Measurements from ENCODE around the gene DICER1.

DICER1 gene

DNA sequence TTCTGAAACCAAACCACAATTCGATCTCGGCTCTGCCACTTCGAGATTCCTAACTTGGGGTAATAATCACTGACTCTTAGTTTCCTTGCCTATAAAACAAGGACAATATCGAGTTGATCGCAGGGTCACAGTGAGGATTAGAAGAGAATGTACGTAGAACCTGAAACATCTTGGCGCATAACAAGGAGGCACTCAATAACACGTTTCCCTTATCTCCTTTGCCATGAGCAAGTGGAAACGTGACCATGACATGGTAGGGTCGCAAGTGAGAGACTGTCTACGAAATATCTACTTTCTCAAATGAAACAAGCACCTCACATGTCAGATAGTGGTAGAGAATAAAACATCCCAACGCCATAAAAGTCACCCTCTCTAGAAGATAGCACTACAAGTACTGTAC is 2.3 kb downstream of the DICER1 start:
- H3K9me3 ChIP-seq (ENCODE audit: low read length), result no peaks in the 10 kb centered on the region
- peaks cover 17% of the 10 kb centered on the region for H3K4me1 ChIP-seq (ENCODE audit: insufficient read depth, low read length)
- H3K27me3 ChIP-seq (ENCODE audit: insufficient read depth, low read length), result no peaks in the 10 kb centered on the region
- no peak overlapping the region for H2AFZ ChIP-seq (ENCODE audit: low read depth, low read length)
- H3K36me3 ChIP-seq (ENCODE audit: insufficient read depth, low read length), result no peaks in the 10 kb centered on the region
- H3K4me3 ChIP-seq (ENCODE audit: low read length), result peak overlapping the region; percentile 65

DNA sequence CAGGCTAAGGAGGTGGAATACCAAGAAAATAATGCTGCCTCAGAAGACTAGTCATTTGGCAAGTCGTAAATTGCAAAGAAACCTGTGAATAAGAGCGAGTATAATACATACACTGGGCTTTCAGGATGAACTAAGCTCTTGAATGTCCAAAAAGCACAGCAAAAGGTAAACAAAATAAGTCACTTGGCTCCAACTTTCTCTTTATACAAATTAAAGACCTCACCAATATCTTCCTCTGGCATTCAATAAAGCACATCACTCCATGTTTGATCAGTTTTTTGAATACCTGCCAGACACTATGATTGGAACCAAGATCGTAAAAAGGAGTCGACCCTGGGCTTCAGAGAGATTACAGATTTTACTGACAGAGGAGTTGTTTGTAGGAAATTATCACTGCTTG is 3.5 kb downstream of the DICER1 start:
- no peaks in the 10 kb centered on the region for H3K27me3 ChIP-seq (ENCODE audit: insufficient read depth, low read length)
- no peaks in the 10 kb centered on the region for H3K9me3 ChIP-seq (ENCODE audit: low read length)
- H3K36me3 ChIP-seq (ENCODE audit: insufficient read depth, low read length), result no peaks in the 10 kb centered on the region
- H3K4me3 ChIP-seq (ENCODE audit: low read length), result no peak overlapping the region
- peaks cover 17% of the 10 kb centered on the region for H3K4me1 ChIP-seq (ENCODE audit: insufficient read depth, low read length)
- no peak overlapping the region for H2AFZ ChIP-seq (ENCODE audit: low read depth, low read length)

DNA sequence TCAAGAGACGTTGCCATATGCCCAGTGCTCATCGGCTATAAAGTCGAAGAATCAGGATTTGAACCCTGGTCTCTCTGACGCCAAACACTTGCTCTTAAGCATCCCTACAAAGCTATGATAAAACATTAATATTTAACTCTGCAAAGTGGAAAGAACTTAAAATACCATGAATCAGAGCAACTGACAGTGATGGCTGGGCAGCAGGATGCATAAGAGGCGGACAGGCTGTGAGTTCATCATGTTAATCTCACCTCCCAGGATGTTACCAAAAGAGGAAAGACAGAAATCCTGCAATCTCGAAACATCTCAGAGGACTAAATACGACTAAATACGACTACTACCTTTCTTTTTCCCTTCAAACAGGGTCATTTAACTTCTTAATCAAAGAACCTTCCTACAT is 5.8 kb downstream of the DICER1 start:
- Histone ChIP-seq H3K4me3 (ENCODE audit: low read length) (no peak overlapping the region), H3K4me1 (ENCODE audit: insufficient read depth, low read length) (peaks cover 15% of the 10 kb centered on the region), H3K36me3 (ENCODE audit: insufficient read depth, low read length) (no peaks in the 10 kb centered on the region), H3K27me3 (ENCODE audit: insufficient read depth, low read length) (no peaks in the 10 kb centered on the region), H2AFZ (ENCODE audit: low read depth, low read length) (no peak overlapping the region), H3K9me3 (ENCODE audit: low read length) (peaks cover under 1% of the 10 kb centered on the region)

DNA sequence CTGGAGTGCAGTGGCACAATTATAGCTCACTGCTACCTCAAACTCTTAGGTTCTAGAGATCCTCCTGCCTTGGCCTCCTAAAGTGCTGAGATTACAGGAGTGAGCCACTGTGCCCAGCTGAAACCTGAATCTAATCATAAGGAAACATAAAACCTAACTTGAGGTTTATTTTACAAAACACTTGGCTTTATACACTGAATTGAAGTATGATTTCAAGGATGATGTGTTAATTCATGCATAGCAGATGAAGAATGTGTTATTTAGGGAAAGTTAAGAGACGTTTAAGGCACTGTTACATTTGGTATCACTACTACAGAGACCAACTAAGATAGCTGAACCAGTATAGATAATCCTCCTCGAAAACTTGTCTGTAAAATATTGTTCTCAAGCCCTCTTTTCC is 6.4 kb downstream of the DICER1 start:
- no peak overlapping the region for H3K4me3 ChIP-seq (ENCODE audit: low read length)
- no peaks in the 10 kb centered on the region for H3K27me3 ChIP-seq (ENCODE audit: insufficient read depth, low read length)
- no peak overlapping the region for H2AFZ ChIP-seq (ENCODE audit: low read depth, low read length)
- peaks cover 10% of the 10 kb centered on the region for H3K4me1 ChIP-seq (ENCODE audit: insufficient read depth, low read length)
- H3K9me3 ChIP-seq (ENCODE audit: low read length), result peaks cover 4% of the 10 kb centered on the region
- no peaks in the 10 kb centered on the region for H3K36me3 ChIP-seq (ENCODE audit: insufficient read depth, low read length)

DNA sequence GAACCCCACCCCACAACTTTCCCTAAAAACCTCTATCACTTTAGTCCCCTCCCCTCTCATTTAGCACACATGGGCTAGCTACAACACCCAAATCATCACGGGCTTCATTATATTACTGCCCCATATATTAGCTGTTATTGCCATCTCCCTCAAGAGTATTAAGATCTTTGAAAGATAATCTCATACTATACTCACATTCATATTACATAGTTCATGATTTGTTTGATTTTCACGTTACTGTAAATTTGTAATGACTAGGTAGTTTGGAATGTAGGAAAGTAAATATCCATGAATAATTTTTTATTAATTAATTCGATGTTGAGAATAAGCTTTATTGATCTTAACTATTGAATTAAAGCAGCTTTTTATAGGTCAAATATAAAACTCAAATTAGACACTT is 7.9 kb downstream of the DICER1 start:
- H3K9me3 ChIP-seq (ENCODE audit: low read length), result peaks cover 6% of the 10 kb centered on the region
- H3K4me3 ChIP-seq (ENCODE audit: low read length), result no peak overlapping the region
- H3K27me3 ChIP-seq (ENCODE audit: insufficient read depth, low read length), result no peaks in the 10 kb centered on the region
- no peak overlapping the region for H2AFZ ChIP-seq (ENCODE audit: low read depth, low read length)
- no peaks in the 10 kb centered on the region for H3K36me3 ChIP-seq (ENCODE audit: insufficient read depth, low read length)
- no peaks in the 10 kb centered on the region for H3K4me1 ChIP-seq (ENCODE audit: insufficient read depth, low read length)

DNA sequence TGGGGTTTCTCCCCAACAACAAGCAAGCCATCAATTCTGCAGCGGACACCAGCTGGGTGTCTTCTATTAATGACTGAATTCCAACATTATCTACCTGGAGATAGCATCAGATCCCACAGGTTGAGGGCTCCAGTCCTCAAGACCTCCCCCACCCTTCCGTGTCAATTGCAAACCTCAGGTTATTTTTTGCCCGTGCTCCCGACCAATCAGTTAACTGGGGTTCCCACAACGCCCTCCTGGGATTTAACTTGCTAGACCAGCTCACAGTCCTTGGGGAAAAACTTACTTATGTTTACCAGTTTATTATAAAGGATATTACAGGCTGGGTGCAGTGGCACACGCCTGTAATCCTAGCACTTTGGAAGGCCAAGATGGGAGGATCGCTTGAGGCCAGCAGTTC is 9.7 kb downstream of the DICER1 start:
- Histone ChIP-seq H3K27me3 (ENCODE audit: insufficient read depth, low read length) (no peaks in the 10 kb centered on the region), H3K4me3 (ENCODE audit: low read length) (no peak overlapping the region), H3K36me3 (ENCODE audit: insufficient read depth, low read length) (no peaks in the 10 kb centered on the region), H3K4me1 (ENCODE audit: insufficient read depth, low read length) (no peaks in the 10 kb centered on the region), H2AFZ (ENCODE audit: low read depth, low read length) (no peak overlapping the region), H3K9me3 (ENCODE audit: low read length) (peaks cover 6% of the 10 kb centered on the region)

DNA sequence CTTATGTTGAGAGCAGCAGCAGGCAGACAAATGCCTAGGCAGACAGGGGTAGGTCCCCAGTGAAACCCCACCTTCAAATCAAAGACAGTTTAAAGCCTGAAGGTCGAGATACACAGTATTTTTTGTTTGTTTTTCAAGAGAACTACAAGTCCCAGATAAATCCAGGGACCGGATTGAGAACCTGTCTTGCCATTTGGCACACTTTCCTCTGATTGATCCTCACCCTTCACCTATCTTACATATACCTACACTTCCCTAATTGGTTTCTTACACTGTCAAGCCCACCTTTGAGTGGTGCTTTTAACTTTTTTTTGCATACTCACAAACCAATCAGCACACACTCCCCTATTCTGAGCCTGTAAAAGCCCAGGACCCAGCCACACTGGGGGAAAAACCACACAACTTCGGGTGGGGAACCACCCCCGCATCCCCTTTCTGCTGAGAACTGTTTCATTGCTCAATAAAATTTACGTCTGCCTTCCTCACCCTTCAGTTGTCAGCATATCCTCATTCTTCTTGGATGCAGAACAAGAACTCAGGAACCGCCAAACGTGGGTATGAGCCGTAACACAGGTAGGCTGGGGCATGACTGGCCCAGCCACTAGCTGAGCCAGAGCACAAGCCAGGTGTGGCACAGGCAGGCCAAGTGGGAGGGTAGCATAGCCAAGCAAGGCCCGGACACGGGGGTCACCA is 11.1 kb downstream of the DICER1 start:
- H3K4me1 ChIP-seq (ENCODE audit: insufficient read depth, low read length), result no peaks in the 10 kb centered on the region

DNA sequence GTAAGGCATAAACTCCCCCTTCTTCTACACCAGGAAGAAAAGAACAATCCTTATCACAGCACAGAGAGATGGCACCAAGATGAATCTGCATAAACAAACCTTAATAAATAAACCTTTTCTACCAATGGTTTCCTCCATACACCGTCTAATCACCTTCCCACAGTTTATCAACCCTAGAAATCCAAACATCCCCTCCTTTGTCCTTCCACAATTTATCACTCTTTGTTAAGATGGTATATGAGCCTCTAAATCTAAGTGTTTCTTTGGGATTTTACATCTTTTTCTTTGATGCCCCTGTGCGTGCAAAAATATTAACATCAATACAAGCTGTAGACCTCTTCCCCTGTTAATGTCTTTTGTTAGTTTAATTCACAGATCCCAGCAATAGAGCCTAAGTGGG is 12.5 kb downstream of the DICER1 start:
- Histone ChIP-seq H3K4me1 (ENCODE audit: insufficient read depth, low read length) (peaks cover 3% of the 10 kb centered on the region), H3K27me3 (ENCODE audit: insufficient read depth, low read length) (no peaks in the 10 kb centered on the region), H3K4me3 (ENCODE audit: low read length) (no peak overlapping the region), H3K9me3 (ENCODE audit: low read length) (peaks cover 6% of the 10 kb centered on the region), H2AFZ (ENCODE audit: low read depth, low read length) (no peak overlapping the region), H3K36me3 (ENCODE audit: insufficient read depth, low read length) (peaks cover 4% of the 10 kb centered on the region)

More for the DNA sequence above, 11.1 kb downstream of the DICER1 start:
- Histone ChIP-seq H3K27me3 (ENCODE audit: insufficient read depth, low read length) (no peaks in the 10 kb centered on the region), H3K9me3 (ENCODE audit: low read length) (peaks cover 6% of the 10 kb centered on the region), H3K36me3 (ENCODE audit: insufficient read depth, low read length) (no peaks in the 10 kb centered on the region), H3K4me3 (ENCODE audit: low read length) (no peak overlapping the region), H2AFZ (ENCODE audit: low read depth, low read length) (no peak overlapping the region)

DNA sequence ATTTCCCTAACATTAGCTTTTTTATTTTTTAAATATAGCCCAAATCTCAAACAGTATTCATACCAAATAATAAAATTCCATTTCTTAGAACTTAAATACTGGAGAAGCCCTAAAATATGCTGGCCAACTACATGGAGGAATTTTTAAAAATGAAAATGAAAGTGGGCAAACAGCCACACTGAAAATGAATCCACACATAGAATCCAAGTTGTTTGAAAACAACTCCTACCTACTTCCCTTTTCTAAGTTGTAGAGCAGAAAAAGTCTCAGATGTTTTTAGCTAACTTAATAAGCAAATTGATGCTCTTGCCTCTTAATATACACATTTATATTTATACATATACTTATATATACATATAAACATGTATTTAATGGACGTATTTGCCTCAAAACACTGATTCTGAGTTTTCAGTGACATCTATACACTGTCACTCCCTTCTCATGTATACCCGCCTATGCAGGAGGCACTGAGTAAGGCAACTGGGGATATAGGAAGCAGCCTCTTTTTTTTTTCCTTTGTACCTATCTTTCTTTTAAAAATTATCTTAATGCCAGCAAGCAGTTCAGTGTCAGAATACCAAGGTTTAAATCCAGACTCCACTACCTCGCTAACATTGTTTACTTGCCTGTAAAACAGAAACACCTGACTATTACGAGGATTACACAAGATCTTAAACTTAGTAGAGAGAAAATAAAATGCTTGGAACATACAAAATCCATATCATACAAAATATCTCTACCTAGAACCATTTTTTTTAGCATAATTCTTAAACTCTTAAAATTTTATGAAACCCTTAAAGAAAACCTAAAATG is 13.3 kb downstream of the DICER1 start:
- Histone ChIP-seq H3K4me3 (ENCODE audit: low read length) (no peak overlapping the region), H2AFZ (ENCODE audit: low read depth, low read length) (no peak overlapping the region), H3K9me3 (ENCODE audit: low read length) (peaks cover 6% of the 10 kb centered on the region), H3K27me3 (ENCODE audit: insufficient read depth, low read length) (no peaks in the 10 kb centered on the region), H3K4me1 (ENCODE audit: insufficient read depth, low read length) (peaks cover 8% of the 10 kb centered on the region), H3K36me3 (ENCODE audit: insufficient read depth, low read length) (peaks cover 4% of the 10 kb centered on the region)

DNA sequence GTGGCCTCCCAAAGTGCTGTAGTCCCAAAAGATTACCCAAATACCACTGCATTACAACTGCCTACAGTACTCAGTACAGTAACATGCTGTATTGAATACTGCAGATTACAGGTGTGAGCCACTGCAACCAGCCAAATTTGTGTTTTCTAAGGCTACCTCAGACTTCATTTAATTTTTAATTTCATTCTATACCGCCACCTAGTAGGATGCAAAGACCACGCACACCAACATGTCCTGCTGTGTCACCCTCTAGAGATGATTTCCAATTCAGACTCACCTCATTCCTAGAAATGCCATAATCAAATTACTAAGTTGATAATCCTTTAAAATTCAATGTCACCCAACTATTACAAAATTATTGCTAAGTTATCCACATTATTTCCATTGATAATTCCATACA is 15.1 kb downstream of the DICER1 start:
- H3K4me3 ChIP-seq (ENCODE audit: low read length), result no peak overlapping the region
- peaks cover 6% of the 10 kb centered on the region for H3K9me3 ChIP-seq (ENCODE audit: low read length)
- peaks cover 4% of the 10 kb centered on the region for H3K36me3 ChIP-seq (ENCODE audit: insufficient read depth, low read length)
- H3K4me1 ChIP-seq (ENCODE audit: insufficient read depth, low read length), result peaks cover 22% of the 10 kb centered on the region
- H2AFZ ChIP-seq (ENCODE audit: low read depth, low read length), result no peak overlapping the region
- no peaks in the 10 kb centered on the region for H3K27me3 ChIP-seq (ENCODE audit: insufficient read depth, low read length)

DNA sequence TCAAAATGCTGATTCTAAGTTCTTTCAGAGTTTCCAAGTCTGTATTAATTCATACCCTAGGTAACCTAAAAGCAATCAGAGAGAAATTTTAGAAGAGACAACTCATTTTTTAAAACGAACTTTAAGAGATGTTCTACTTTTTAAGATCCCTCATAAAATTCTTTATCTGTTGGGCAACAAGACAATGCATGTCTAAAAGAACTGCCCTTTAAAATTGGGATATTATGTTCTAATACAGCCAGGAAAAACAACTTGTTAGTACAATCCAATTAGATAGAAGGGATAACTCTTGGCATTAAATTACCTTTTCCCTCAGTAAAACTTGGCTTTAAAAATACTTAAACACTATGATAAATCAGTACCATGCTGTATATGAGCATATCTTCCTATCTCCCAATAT is 15.6 kb downstream of the DICER1 start:
- peaks cover 4% of the 10 kb centered on the region for H3K36me3 ChIP-seq (ENCODE audit: insufficient read depth, low read length)
- H3K9me3 ChIP-seq (ENCODE audit: low read length), result peaks cover 6% of the 10 kb centered on the region
- H2AFZ ChIP-seq (ENCODE audit: low read depth, low read length), result no peak overlapping the region
- H3K4me3 ChIP-seq (ENCODE audit: low read length), result no peak overlapping the region
- no peaks in the 10 kb centered on the region for H3K27me3 ChIP-seq (ENCODE audit: insufficient read depth, low read length)
- H3K4me1 ChIP-seq (ENCODE audit: insufficient read depth, low read length), result peaks cover 22% of the 10 kb centered on the region

DNA sequence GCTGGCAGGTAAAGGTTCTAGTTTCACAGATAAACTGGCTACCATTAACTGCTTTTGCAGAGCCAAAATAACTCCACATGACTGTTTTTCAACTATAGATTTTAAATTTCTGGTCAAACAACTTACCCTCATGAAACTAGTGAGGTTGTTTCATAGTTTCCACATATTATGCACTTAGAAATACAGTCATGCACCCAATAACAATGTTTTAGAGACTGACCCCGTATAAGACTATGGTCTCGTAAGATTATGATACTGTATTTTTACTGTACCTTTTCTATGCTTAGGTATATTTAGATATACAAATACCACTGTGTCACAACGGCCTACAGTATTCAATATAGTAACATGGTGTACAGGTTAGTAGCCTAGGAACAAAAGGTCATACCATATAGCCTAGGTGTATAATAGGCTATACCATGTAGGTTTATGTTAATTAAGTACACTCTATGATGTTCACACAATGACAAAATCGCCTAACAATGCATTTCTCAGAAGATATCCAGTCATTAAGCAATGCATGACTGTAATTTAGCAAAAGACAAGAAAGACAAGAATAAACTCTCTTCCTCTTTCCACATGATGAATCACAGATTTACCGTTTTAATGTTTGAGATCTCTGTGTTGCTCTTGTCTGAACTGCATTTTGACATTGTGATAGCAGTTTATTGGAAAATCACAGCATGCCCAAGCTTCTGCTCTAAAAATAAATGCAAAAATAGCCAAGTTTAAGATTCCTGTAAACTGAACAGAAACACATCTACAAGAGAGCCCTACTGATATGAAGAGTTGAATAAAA is 17.1 kb downstream of the DICER1 start:
- Histone ChIP-seq H3K4me3 (ENCODE audit: low read length) (no peak overlapping the region), H3K9me3 (ENCODE audit: low read length) (peaks cover 2% of the 10 kb centered on the region), H3K4me1 (ENCODE audit: insufficient read depth, low read length) (peaks cover 23% of the 10 kb centered on the region), H3K27me3 (ENCODE audit: insufficient read depth, low read length) (no peaks in the 10 kb centered on the region), H2AFZ (ENCODE audit: low read depth, low read length) (no peak overlapping the region), H3K36me3 (ENCODE audit: insufficient read depth, low read length) (peaks cover 4% of the 10 kb centered on the region)

DNA sequence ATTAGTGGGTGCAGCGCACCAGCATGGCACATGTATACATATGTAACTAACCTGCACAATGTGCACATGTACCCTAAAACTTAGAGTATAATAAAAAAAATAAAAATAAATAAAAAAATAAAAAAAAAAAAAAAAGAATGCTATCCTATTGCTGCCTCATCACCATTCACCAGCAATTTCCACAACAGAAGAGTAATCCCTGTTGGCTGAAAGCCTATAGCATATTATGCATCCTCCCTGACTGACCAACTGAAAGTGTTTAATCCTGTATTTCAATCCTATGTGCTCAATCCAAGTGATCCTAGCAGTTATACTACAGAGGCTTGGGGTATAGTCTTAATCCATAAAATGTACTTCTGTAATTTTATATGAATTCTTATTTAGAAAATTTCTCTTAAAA is 18.5 kb downstream of the DICER1 start:
- peaks cover 36% of the 10 kb centered on the region for H3K4me1 ChIP-seq (ENCODE audit: insufficient read depth, low read length)
- no peaks in the 10 kb centered on the region for H3K27me3 ChIP-seq (ENCODE audit: insufficient read depth, low read length)
- no peaks in the 10 kb centered on the region for H3K9me3 ChIP-seq (ENCODE audit: low read length)
- H2AFZ ChIP-seq (ENCODE audit: low read depth, low read length), result no peak overlapping the region
- H3K36me3 ChIP-seq (ENCODE audit: insufficient read depth, low read length), result peaks cover 4% of the 10 kb centered on the region
- no peak overlapping the region for H3K4me3 ChIP-seq (ENCODE audit: low read length)

All from neuron (in vitro differentiated cells).